SK-N-SH (cell line): Measurements from ENCODE around the gene DIPK1A.

Experiments used
- EP300 ChIP-seq, 2 experiments: IDR thresholded peaks; 2 replicates each; pipeline versions ENCODE4 v1.4.0 to v1.6.1; 2012; ENCODE audit warnings: borderline replicate concordance in 1 of 2, low read depth in 1 of 2, low read length in 1 of 2
- RAD21 ChIP-seq: IDR thresholded peaks from 2 replicates; pipeline ENCODE4 v1.6.1; 2012; ENCODE audit warnings: mild to moderate bottlenecking, low read length
- RXRA ChIP-seq: IDR thresholded peaks from 2 replicates; pipeline ENCODE4 v1.4.0; 2012; ENCODE audit warnings: low read depth, mild to moderate bottlenecking, borderline replicate concordance
- TAF1 ChIP-seq: IDR thresholded peaks from 2 replicates; pipeline ENCODE4 v1.6.1; 2012; ENCODE audit warnings: low read depth, mild to moderate bottlenecking, low read length, moderate library complexity, borderline replicate concordance
- TF ChIP-seq, protein P1 (sequence below): fragments of 200-600 bp; sonication (generic); IDR thresholded peaks from 2 replicates; pipeline ENCODE4 v1.6.1; 2017; ENCODE audit warnings: antibody characterized with exemption, mild to moderate bottlenecking, moderate library complexity
- TF ChIP-seq, protein P2 (sequence below): IDR thresholded peaks from 2 replicates; pipeline ENCODE4 v1.4.0; 2012; ENCODE audit warnings: low read depth

DNA sequence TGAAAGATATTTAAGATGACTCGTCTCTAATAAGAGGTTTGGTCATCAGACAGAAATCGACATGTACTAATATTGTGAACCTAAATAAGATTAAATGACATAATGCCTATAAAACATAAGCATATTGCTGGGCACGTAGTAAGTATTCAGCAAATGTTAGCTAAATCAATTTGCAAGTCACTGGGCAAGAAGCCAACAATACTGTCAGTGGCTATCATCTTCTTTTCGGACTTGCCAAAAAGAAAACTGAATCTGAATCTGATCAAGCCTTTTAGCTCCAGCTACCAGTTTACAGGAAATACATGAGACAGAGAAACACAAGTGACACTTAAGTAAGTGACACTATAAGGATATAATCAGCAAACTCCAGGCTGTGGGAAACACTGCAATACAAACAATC, 83.5 kb downstream of the DIPK1A start:
- TF ChIP-seq, protein P1, sequence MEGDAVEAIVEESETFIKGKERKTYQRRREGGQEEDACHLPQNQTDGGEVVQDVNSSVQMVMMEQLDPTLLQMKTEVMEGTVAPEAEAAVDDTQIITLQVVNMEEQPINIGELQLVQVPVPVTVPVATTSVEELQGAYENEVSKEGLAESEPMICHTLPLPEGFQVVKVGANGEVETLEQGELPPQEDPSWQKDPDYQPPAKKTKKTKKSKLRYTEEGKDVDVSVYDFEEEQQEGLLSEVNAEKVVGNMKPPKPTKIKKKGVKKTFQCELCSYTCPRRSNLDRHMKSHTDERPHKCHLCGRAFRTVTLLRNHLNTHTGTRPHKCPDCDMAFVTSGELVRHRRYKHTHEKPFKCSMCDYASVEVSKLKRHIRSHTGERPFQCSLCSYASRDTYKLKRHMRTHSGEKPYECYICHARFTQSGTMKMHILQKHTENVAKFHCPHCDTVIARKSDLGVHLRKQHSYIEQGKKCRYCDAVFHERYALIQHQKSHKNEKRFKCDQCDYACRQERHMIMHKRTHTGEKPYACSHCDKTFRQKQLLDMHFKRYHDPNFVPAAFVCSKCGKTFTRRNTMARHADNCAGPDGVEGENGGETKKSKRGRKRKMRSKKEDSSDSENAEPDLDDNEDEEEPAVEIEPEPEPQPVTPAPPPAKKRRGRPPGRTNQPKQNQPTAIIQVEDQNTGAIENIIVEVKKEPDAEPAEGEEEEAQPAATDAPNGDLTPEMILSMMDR = no peak
- 0 out of 4 replicates have a peak, but pooled peaks of 1 of the 2 experiments have one; percentile 15 for TF ChIP-seq EP300 (IDR thresholded peaks at IDR 0.05; ENCODE audit: borderline replicate concordance in 1 of 2, low read depth in 1 of 2, low read length in 1 of 2)
- TF ChIP-seq RAD21 = no peak
- no peak for TF ChIP-seq RXRA
- no peak for TF ChIP-seq TAF1
- TF ChIP-seq, protein P2, sequence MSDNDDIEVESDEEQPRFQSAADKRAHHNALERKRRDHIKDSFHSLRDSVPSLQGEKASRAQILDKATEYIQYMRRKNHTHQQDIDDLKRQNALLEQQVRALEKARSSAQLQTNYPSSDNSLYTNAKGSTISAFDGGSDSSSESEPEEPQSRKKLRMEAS = no peak
